Stimulated activated memory B cell treated with anti-CD40 and anti-IgM and Interleukin-4, amounts not matched to agents 10 μg/mL and 1 μg/mL and 100 μg/mL, for 72 hours (primary cell): Measurements from ENCODE around the gene LRRC23.
"Not testable (repeated sequence)": the region's sequence is repeated elsewhere in the genome, so short reads cannot be mapped to it uniquely, and the experiment has no call there.

Experiments
- ATAC-seq: fragments of 150-1000 bp; cut with Tn5 transposase; 2 replicates; pipeline ENCODE4 v1.10.0; 2021
- H3K27ac Mint-ChIP-seq: one replicate; pipeline ENCODE4 v1.8.0; 2022; ENCODE audit warnings: mild to moderate bottlenecking, mixed read lengths
- H3K27me3 Mint-ChIP-seq: one replicate; pipeline ENCODE4 v1.8.0; 2022; ENCODE audit warnings: mixed read lengths
- H3K36me3 Mint-ChIP-seq: one replicate; pipeline ENCODE4 v1.8.0; 2022; ENCODE audit warnings: mixed read lengths
- H3K4me1 Mint-ChIP-seq: one replicate; pipeline ENCODE4 v1.8.0; 2022; ENCODE audit warnings: mixed read lengths
- H3K4me3 Mint-ChIP-seq: one replicate; pipeline ENCODE4 v1.8.0; 2022; ENCODE audit warnings: mild to moderate bottlenecking, moderate library complexity, mixed read lengths
- H3K9me3 Mint-ChIP-seq: one replicate; pipeline ENCODE4 v1.8.0; 2022; ENCODE audit warnings: mixed read lengths

Gene LRRC23

DNA sequence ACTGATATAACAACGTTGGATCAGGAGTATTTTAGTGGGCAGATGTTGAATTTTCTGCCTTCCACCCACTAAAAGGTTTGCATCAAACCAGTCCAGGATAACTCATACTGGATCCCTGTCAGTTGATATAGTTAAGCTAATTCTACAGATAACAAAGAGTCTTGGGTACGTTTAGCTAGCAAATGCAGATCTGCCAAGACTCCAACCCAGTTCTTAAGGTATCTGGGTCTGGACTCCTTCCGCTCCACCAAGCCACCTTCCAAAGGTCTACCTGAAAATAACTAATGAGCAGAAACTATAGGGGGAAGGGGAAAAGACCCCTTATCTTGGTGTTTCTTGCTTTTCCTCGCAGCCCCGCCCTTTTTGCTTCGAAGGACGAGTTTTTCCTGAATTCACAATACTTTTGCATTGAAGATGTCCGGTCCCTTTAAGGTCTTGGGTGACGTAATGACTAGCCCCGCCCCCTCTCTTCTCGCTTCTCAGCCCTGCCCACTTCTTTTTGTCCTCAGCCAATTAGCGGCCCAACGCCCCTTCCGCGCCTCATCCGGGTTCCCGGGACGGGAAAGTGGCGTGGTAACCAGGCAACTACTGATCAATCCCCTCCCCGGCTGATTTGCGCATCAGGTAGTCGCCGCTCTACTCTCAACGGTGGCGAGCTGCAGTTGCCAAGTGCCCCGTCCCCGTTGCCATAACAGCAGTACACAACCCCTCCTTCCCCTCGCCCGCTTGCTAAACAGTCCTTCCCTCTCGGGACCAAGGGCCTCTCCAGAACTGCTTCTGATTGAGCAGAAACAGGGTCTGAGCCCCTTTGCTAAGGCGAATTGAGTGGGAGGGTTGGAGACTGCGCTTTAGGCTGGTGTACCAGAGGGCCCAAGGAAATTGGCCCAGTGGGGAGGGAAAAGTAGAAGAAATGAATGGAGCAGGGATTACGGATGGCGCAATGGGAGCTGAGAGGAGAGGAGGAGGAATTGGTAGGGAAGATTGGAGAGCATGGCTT is at the start of gene LRRC23:
Gene LRRC23, plus strand, starts transcription at position 543 of the 997 bp plus-strand sequence. CDS start 812 bp downstream, outside the sequence.
- ATAC-seq = peak; percentile 99
- peaks cover 3% of the 10 kb centered on the region for H3K4me1 Mint-ChIP-seq
- H3K27me3 Mint-ChIP-seq = no peaks in the 10 kb centered on the region
- H3K9me3 Mint-ChIP-seq = no peaks in the 10 kb centered on the region
- no peak within 1 kb of the TSS for H3K4me3 Mint-ChIP-seq
- H3K27ac Mint-ChIP-seq = no peak within 1 kb of the TSS
- no peaks in the 10 kb centered on the region for H3K36me3 Mint-ChIP-seq

GRCh38 chr12:6855322-6855721 is 49.3 kb upstream of the LRRC23 start:
- no peak overlapping the region for H3K4me3 Mint-ChIP-seq
- no peak overlapping the region for H3K27ac Mint-ChIP-seq
- peaks cover 26% of the 10 kb centered on the region for H3K4me1 Mint-ChIP-seq
- H3K9me3 Mint-ChIP-seq = no peaks in the 10 kb centered on the region
- no peaks in the 10 kb centered on the region for H3K27me3 Mint-ChIP-seq
- no peak for ATAC-seq
- peaks cover 55% of the 10 kb centered on the region for H3K36me3 Mint-ChIP-seq

DNA sequence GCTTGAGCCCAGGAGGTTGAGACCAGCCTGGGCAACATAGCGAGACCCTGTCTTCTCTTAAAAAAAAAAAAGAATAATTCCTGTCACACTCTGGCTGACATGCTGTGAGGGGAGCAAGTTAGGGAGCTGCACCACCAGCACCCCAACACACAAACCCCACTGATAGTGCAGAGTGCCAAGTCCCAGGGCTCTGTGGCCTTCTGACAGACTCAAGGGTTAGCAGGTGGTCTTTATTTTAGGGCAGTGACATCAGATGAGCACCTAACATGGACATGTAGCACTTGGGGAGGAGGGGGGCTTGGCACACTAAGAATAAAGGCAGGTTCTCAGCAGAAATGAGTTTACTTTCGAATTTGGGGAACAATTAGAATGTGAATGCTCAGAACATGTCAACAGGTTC is 45.8 kb upstream of the LRRC23 start:
- Mint-ChIP-seq H3K36me3 (peaks cover 81% of the 10 kb centered on the region), H3K4me3 (no peak overlapping the region), H3K27me3 (no peaks in the 10 kb centered on the region), H3K27ac (no peak overlapping the region), H3K4me1 (peaks cover 6% of the 10 kb centered on the region), H3K9me3 (no peaks in the 10 kb centered on the region)
- no peak for ATAC-seq

DNA sequence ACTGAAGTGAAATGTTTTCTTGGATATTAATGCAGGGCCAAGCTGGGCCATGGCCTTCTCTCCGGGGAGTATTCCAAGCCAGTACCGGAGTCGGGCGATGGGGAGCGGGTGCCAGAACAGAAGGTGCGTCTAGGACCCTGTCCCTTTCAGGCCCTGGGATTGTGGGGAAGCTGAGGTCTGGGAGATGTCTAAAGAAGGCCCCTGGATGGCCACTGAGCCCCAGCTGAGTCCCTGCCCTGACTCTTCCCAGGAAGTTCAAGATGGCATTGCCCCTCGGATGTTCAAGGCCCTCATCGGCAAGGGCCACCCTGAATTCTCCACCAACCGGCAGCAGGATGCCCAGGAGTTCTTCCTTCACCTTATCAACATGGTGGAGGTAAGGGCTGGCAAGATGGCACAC is 44.5 kb upstream of the LRRC23 start:
- Mint-ChIP-seq H3K27ac (no peak overlapping the region), H3K4me1 (no peaks in the 10 kb centered on the region), H3K27me3 (no peaks in the 10 kb centered on the region), H3K36me3 (peaks cover 84% of the 10 kb centered on the region), H3K9me3 (no peaks in the 10 kb centered on the region), H3K4me3 (no peak overlapping the region)
- ATAC-seq = no peak

DNA sequence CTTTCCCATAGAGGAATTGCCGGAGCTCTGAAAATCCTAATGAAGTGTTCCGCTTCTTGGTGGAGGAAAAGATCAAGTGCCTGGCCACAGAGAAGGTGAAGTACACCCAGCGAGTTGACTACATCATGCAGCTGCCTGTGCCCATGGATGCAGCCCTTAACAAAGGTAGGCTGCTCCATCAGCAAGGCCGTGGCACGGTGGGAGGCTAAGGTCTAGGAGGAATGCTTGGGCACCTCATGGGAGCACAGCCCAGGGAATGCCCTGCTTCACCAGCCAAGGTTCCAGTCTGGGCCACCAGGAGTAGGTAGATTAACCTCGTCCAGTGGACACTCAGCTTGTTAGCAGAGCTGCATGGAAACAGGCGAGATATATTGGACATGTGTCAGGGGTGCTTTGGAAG is 43.7 kb upstream of the LRRC23 start:
- Mint-ChIP-seq H3K4me3 (no peak overlapping the region), H3K27ac (no peak overlapping the region), H3K27me3 (no peaks in the 10 kb centered on the region), H3K36me3 (peaks cover 88% of the 10 kb centered on the region), H3K4me1 (no peaks in the 10 kb centered on the region), H3K9me3 (no peaks in the 10 kb centered on the region)
- ATAC-seq = no peak

GRCh38 chr12:6861391-6861790 is 43.2 kb upstream of the LRRC23 start:
- no peak overlapping the region for H3K27ac Mint-ChIP-seq

DNA sequence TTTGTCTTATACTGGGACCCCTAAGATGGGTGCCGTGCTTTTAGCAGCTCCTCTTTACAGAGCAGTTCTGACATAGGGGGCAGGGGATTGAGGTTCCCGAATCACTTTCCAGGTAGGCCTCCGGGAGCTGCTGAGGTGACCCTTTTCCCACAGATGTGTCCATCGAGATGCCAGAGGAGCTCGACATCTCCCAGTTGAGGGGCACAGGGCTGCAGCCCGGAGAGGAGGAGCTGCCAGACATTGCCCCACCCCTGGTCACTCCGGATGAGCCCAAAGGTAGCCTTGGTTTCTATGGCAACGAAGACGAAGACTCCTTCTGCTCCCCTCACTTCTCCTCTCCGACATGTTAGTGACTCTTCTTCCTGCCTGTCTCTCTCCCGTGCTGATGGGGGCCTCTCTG is 41.6 kb upstream of the LRRC23 start:
- Mint-ChIP-seq H3K27ac (no peak overlapping the region), H3K4me1 (peaks cover 10% of the 10 kb centered on the region), H3K4me3 (no peak overlapping the region), H3K9me3 (no peaks in the 10 kb centered on the region), H3K27me3 (no peaks in the 10 kb centered on the region), H3K36me3 (peaks cover 74% of the 10 kb centered on the region)
- ATAC-seq = no peak

More at GRCh38 chr12:6861391-6861790, 43.2 kb upstream of the LRRC23 start:
- Mint-ChIP-seq H3K4me1 (peaks cover 2% of the 10 kb centered on the region), H3K36me3 (peaks cover 88% of the 10 kb centered on the region), H3K27me3 (no peaks in the 10 kb centered on the region), H3K4me3 (no peak overlapping the region), H3K9me3 (no peaks in the 10 kb centered on the region)
- ATAC-seq = no peak

DNA sequence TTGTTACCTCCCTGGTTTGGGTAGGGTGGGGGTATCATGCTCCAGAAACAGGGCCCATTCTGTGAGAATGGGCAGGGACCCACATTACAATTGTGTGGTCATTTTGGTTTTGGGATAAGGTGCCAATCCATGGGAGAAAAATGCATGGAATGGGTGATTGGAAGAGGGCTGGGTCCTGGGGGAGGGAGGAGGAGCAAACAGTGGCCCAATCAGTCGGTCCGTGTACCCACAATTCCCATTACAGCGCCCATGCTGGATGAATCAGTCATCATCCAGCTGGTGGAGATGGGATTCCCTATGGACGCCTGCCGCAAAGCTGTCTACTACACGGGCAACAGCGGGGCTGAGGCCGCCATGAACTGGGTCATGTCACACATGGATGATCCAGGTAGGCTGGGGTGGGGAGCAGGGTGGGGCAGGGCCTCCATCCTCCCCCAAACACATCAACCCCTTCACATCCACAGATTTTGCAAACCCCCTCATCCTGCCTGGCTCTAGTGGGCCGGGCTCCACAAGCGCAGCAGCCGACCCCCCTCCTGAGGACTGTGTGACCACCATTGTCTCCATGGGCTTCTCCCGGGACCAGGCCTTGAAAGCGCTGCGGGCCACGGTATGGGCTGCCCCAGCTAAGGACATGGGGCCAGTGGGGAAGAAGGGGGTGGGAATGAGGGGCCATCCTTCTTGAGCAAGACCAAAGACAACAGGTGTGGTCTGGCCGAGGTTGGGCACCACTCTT is 40.9 kb upstream of the LRRC23 start:
- Mint-ChIP-seq H3K36me3 (peaks cover 70% of the 10 kb centered on the region), H3K4me3 (no peak overlapping the region), H3K4me1 (peaks cover 17% of the 10 kb centered on the region), H3K27me3 (no peaks in the 10 kb centered on the region), H3K9me3 (no peaks in the 10 kb centered on the region), H3K27ac (no peak overlapping the region)
- ATAC-seq = no peak

DNA sequence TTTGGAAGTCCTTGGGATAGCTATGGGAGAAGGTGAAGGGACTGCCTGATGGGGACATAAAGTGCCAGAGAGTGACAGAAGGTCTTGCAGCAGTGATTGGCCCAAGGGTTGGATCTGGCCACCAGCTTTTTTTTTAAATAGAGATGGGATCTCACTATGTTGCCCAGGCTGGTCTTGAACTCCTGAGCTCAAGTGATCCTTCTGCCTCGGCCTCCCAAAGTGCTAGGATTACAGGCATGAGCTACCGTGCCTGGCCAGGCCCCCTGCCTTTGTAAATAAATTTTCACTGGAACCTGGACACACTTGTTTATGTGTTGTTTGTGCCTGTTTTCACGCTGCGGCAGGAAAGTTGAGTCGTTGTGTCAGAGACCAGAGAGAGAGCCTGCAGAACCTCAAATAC is 39.3 kb upstream of the LRRC23 start:
- not testable (repeated sequence) for H3K27me3 Mint-ChIP-seq, H3K4me3 Mint-ChIP-seq, H3K27ac Mint-ChIP-seq, H3K9me3 Mint-ChIP-seq, ATAC-seq
- Mint-ChIP-seq H3K4me1 (peaks cover 33% of the 10 kb centered on the region), H3K36me3 (peaks cover 68% of the 10 kb centered on the region)

- Mint-ChIP-seq H3K36me3 (peaks cover 61% of the 10 kb centered on the region), H3K4me1 (peaks cover 43% of the 10 kb centered on the region), H3K27me3 (no peaks in the 10 kb centered on the region), H3K27ac (peak overlapping the region; percentile 87), H3K4me3 (peak overlapping the region; percentile 93), H3K9me3 (no peaks in the 10 kb centered on the region)
- ATAC-seq = no peak
These were observed 38.3 kb upstream of the LRRC23 start for GRCh38 chr12:6866163-6866919.

DNA sequence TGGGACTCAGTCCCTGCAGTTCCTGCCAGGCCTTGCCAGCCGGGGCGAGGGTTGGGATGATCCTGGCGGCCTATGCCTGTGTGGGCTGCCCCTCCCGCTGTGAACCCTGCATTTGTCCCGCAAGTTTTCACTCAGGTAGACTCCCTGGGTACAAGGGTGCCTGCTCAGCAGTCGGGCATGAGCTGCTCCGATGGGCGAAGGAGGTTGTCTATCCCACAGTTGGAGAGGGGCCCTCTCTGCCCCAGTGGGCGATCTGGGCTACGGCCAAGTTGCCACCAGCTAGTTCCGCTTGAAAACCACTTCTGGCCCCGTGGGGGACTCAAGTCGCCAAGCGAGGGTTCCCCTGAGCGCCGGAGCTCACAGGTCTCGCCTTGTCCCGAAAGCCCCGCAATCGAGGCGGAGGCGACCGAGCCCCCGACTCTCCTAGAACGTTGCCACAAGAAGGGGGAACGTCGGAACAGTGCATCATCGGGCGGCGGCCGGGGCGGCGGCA is 37.7 kb upstream of the LRRC23 start:
- Mint-ChIP-seq H3K9me3 (no peaks in the 10 kb centered on the region), H3K4me1 (peaks cover 50% of the 10 kb centered on the region), H3K4me3 (peak overlapping the region; percentile 93), H3K27ac (peak overlapping the region; percentile 87), H3K36me3 (peaks cover 56% of the 10 kb centered on the region), H3K27me3 (no peaks in the 10 kb centered on the region)
- ATAC-seq = peak; percentile 51

- peak within 1 kb of the TSS; percentile 93 for H3K4me3 Mint-ChIP-seq
- H3K36me3 Mint-ChIP-seq = peaks cover 52% of the 10 kb centered on the region
- no peaks in the 10 kb centered on the region for H3K9me3 Mint-ChIP-seq
- ATAC-seq = peak; percentile 92
- H3K27me3 Mint-ChIP-seq = no peaks in the 10 kb centered on the region
- peaks cover 56% of the 10 kb centered on the region for H3K4me1 Mint-ChIP-seq
- peak within 1 kb of the TSS; percentile 87 for H3K27ac Mint-ChIP-seq
These were observed 37.0 kb upstream of the LRRC23 start, which contains the start of gene TPI1 for GRCh38 chr12:6867413-6868210. TPI1 (plus strand) TSS chr12:6867531; CDS start chr12:6867567, 36 bp downstream.

GRCh38 chr12:6868211-6869048 is 36.2 kb upstream of the LRRC23 start:
- H3K27me3 Mint-ChIP-seq = no peaks in the 10 kb centered on the region
- peaks cover 47% of the 10 kb centered on the region for H3K36me3 Mint-ChIP-seq
- ATAC-seq = no peak

More at GRCh38 chr12:6868211-6869048, 36.2 kb upstream of the LRRC23 start:
- Mint-ChIP-seq H3K4me1 (peaks cover 63% of the 10 kb centered on the region), H3K9me3 (no peaks in the 10 kb centered on the region), H3K4me3 (peak overlapping the region; percentile 93), H3K27ac (peak overlapping the region; percentile 87)
